K562 (cell line): ENCODE results near the gene SMIM29. TPM values are rescaled to one million over a fixed set of nuclear protein-coding genes. Genes with fewer than 3 reads are reported as not detected.

Source experiments
- ADNP ChIP-seq: fragments of 200-800 bp; sonication (Bioruptor generic); IDR thresholded peaks from 2 replicates; pipeline ENCODE4 v1.6.1; 2016; ENCODE audit warnings: missing genetic modification characterization, missing compliant biosample characterization
- FOXP1 ChIP-seq: sonication (generic); formaldehyde crosslinking; IDR thresholded peaks from 2 replicates; pipeline ENCODE4 v1.8.0; 2022; ENCODE audit warnings: mild to moderate bottlenecking, missing genetic modification reagents
- JUNB ChIP-seq: fragments of 450-650 bp; formaldehyde crosslinking; conservative IDR thresholded peaks from 2 replicates; pipeline ENCODE4 v1.4.0; 2020; ENCODE audit warnings: mild to moderate bottlenecking
- MAFK ChIP-seq: IDR thresholded peaks from 2 replicates; pipeline ENCODE4 v1.6.1; 2011; ENCODE audit warnings: low read length, improper control_type of control experiment
- MEF2D ChIP-seq: conservative IDR thresholded peaks from 2 replicates; pipeline ENCODE4 v1.6.1; 2016; ENCODE audit warnings: low read depth, missing genetic modification characterization, missing compliant biosample characterization
- MYNN ChIP-seq, 2 experiments: sonication (generic); formaldehyde crosslinking in 1 of 2; IDR thresholded peaks; 2 replicates each; pipeline versions ENCODE4 v1.5.0 to v1.6.1; 2016 to 2020; ENCODE audit warnings: antibody characterized with exemption in 1 of 2, missing genetic modification reagents in 1 of 2
- PML ChIP-seq: IDR thresholded peaks from 2 replicates; pipeline ENCODE4 v1.6.1; 2012; ENCODE audit warnings: low read length, inconsistent platforms
- POLR2A ChIP-seq: fragments of 450-650 bp; conservative IDR thresholded peaks from 2 replicates; pipeline ENCODE4 v1.6.1; 2016
- POLR2G ChIP-seq: fragments of 200-400 bp; formaldehyde crosslinking; IDR thresholded peaks from 2 replicates; pipeline ENCODE4 v1.6.1; 2017; ENCODE audit warnings: low read depth, mild to moderate bottlenecking, antibody characterized with exemption, low read length, moderate library complexity
- PURB ChIP-seq: sonication (generic); formaldehyde crosslinking; IDR thresholded peaks from 2 replicates; pipeline ENCODE4 v1.9.0; 2021; ENCODE audit warnings: low read depth, mild to moderate bottlenecking, missing genetic modification reagents
- SPI1 ChIP-seq: IDR thresholded peaks from 2 replicates; pipeline ENCODE4 v1.6.1; 2011; ENCODE audit warnings: low read depth, low read length, control low read depth, borderline replicate concordance
- ZNF778 ChIP-seq: fragments of 450-650 bp; formaldehyde crosslinking; IDR thresholded peaks from 2 replicates; pipeline ENCODE4 v1.4.0; 2020; ENCODE audit warnings: mild to moderate bottlenecking, moderate library complexity
- polyA plus RNA-seq, 8 experiments: library from polyadenylated mRNA; depleted of rRNA in 4 of 8; stranded (reverse) in 5 of 8; unstranded in 3 of 8; fragments of >200 nt; fragmentation: Nextera tagmentation in 2 of 8; fragmentation: Illumina TruSeq in 1 of 8; extraction: Ambion mirVana in 2 of 8; extraction: Trizol in 1 of 8; gene quantifications; 2 replicates each; pipeline versions ENCODE4 v1.2.1 to v1.2.3, GENCODE V29; 2011 to 2014; ENCODE audit warnings: inconsistent platforms in 1 of 8, missing spikeins in 1 of 8
- total RNA-seq, 7 experiments: library from RNA; depleted of rRNA in 6 of 7; stranded (reverse); fragments of >200 nt in 6 of 7; fragmentation: Illumina TruSeq in 2 of 7; extraction: Trizol in 2 of 7; gene quantifications; 2 replicates each; pipeline versions ENCODE4 v1.2.1 to v1.2.3, GENCODE V29; 2011 to 2021; ENCODE audit warnings: low replicate concordance in 1 of 7
- TF ChIP-seq, protein P1 (sequence below): fragments of 450-650 bp; IDR thresholded peaks from 2 replicates; pipeline ENCODE4 v1.6.1; 2017; ENCODE audit warnings: antibody characterized with exemption, mild to moderate bottlenecking
- TF ChIP-seq, protein P2 (sequence below): fragments of 450-650 bp; formaldehyde crosslinking; IDR thresholded peaks from 2 replicates; pipeline ENCODE4 v1.4.0; 2020; ENCODE audit warnings: mild to moderate bottlenecking, moderate library complexity
- TF ChIP-seq, protein P3 (sequence below): fragments of 200-800 bp; sonication (Bioruptor generic); IDR thresholded peaks from 2 replicates; pipeline ENCODE4 v1.6.1; 2016; ENCODE audit warnings: missing genetic modification characterization, missing compliant biosample characterization

Gene SMIM29
- total and polyA plus RNA-seq, 9 of the 15 experiments (the other 6 are each of a cell fraction or from before 2014, with no cell fraction given), result 6.5 to 36.7 (median 20.9) TPM

DNA sequence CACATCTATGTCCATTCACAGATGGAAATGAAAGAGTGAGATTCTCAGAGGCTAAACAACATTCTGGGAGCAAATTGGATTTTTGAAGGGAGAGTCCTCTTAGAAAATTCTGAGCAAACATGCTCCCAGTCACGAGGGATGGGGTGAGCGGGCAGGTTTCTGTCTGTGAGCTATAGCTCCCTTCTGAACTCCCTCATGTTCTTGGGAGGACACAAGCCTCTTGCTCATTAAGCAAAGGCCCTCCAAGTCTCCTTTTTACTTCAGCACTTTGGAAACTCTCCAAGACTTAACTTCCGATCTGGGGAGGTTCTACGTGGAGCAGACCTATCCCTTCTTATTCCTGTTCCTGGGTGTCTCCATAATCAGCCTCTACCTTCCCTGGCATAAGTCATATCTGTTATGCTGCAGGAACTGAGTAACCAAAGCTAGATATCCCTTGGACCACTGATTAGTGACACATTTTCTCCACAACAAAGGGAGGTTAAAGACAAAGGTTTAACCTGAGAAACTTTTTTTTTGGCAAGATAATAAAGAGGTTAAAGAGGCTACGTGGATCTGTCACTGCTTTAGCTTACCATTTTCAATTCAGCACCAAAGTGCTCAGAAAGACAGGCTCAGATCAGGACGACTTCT is 33.0 kb upstream of the SMIM29 start (continued):
- TF ChIP-seq, protein P1, sequence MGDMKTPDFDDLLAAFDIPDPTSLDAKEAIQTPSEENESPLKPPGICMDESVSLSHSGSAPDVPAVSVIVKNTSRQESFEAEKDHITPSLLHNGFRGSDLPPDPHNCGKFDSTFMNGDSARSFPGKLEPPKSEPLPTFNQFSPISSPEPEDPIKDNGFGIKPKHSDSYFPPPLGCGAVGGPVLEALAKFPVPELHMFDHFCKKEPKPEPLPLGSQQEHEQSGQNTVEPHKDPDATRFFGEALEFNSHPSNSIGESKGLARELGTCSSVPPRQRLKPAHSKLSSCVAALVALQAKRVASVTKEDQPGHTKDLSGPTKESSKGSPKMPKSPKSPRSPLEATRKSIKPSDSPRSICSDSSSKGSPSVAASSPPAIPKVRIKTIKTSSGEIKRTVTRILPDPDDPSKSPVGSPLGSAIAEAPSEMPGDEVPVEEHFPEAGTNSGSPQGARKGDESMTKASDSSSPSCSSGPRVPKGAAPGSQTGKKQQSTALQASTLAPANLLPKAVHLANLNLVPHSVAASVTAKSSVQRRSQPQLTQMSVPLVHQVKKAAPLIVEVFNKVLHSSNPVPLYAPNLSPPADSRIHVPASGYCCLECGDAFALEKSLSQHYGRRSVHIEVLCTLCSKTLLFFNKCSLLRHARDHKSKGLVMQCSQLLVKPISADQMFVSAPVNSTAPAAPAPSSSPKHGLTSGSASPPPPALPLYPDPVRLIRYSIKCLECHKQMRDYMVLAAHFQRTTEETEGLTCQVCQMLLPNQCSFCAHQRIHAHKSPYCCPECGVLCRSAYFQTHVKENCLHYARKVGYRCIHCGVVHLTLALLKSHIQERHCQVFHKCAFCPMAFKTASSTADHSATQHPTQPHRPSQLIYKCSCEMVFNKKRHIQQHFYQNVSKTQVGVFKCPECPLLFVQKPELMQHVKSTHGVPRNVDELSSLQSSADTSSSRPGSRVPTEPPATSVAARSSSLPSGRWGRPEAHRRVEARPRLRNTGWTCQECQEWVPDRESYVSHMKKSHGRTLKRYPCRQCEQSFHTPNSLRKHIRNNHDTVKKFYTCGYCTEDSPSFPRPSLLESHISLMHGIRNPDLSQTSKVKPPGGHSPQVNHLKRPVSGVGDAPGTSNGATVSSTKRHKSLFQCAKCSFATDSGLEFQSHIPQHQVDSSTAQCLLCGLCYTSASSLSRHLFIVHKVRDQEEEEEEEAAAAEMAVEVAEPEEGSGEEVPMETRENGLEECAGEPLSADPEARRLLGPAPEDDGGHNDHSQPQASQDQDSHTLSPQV, result peak; percentile 90
- TF ChIP-seq MAFK, result no peak
- TF ChIP-seq, protein P2, sequence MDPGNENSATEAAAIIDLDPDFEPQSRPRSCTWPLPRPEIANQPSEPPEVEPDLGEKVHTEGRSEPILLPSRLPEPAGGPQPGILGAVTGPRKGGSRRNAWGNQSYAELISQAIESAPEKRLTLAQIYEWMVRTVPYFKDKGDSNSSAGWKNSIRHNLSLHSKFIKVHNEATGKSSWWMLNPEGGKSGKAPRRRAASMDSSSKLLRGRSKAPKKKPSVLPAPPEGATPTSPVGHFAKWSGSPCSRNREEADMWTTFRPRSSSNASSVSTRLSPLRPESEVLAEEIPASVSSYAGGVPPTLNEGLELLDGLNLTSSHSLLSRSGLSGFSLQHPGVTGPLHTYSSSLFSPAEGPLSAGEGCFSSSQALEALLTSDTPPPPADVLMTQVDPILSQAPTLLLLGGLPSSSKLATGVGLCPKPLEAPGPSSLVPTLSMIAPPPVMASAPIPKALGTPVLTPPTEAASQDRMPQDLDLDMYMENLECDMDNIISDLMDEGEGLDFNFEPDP (CRISPR knock-in tag), result no peak
- no peak for TF ChIP-seq ZNF778 (CRISPR knock-in tag)
- no peak for TF ChIP-seq POLR2A
- no peak for TF ChIP-seq JUNB (CRISPR knock-in tag)
- peak; percentile 95 for TF ChIP-seq PML
- peak; percentile 15; the same call in 1 of the 2 replicates for TF ChIP-seq SPI1
- TF ChIP-seq, protein P3, sequence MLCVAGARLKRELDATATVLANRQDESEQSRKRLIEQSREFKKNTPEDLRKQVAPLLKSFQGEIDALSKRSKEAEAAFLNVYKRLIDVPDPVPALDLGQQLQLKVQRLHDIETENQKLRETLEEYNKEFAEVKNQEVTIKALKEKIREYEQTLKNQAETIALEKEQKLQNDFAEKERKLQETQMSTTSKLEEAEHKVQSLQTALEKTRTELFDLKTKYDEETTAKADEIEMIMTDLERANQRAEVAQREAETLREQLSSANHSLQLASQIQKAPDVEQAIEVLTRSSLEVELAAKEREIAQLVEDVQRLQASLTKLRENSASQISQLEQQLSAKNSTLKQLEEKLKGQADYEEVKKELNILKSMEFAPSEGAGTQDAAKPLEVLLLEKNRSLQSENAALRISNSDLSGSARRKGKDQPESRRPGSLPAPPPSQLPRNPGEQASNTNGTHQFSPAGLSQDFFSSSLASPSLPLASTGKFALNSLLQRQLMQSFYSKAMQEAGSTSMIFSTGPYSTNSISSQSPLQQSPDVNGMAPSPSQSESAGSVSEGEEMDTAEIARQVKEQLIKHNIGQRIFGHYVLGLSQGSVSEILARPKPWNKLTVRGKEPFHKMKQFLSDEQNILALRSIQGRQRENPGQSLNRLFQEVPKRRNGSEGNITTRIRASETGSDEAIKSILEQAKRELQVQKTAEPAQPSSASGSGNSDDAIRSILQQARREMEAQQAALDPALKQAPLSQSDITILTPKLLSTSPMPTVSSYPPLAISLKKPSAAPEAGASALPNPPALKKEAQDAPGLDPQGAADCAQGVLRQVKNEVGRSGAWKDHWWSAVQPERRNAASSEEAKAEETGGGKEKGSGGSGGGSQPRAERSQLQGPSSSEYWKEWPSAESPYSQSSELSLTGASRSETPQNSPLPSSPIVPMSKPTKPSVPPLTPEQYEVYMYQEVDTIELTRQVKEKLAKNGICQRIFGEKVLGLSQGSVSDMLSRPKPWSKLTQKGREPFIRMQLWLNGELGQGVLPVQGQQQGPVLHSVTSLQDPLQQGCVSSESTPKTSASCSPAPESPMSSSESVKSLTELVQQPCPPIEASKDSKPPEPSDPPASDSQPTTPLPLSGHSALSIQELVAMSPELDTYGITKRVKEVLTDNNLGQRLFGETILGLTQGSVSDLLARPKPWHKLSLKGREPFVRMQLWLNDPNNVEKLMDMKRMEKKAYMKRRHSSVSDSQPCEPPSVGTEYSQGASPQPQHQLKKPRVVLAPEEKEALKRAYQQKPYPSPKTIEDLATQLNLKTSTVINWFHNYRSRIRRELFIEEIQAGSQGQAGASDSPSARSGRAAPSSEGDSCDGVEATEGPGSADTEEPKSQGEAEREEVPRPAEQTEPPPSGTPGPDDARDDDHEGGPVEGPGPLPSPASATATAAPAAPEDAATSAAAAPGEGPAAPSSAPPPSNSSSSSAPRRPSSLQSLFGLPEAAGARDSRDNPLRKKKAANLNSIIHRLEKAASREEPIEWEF (CRISPR knock-in tag), result no peak
- TF ChIP-seq POLR2G, result no peak
- TF ChIP-seq PURB (CRISPR knock-in tag), result no peak
- no peak for TF ChIP-seq FOXP1 (CRISPR knock-in tag)
- TF ChIP-seq MYNN (IDR thresholded peaks at IDR 0.05), result peak; percentile 65; the same call in 1 of the 2 replicates
- no peak for TF ChIP-seq MYNN (CRISPR knock-in tag; IDR thresholded peaks at IDR 0.05)
- TF ChIP-seq ADNP (tag), result no peak
- no peak for TF ChIP-seq MEF2D (tag)
